DOHH2 (cell line): ENCODE results near the gene RAPGEF1.

Experiments used
- H3F3A ChIP-seq: fragments of 200-600 bp; sonication (generic), shearing (Covaris generic); 2 replicates; pipeline ENCODE4 v1.6.0; 2016; ENCODE audit warnings: antibody characterized with exemption, mild to moderate bottlenecking; ENCODE audit not compliant: control insufficient read depth, insufficient read depth
- H3K27ac ChIP-seq: fragments of 200-600 bp; sonication (generic); 2 replicates; pipeline ENCODE4 v1.5.1; 2014; ENCODE audit warnings: low read depth, mild to moderate bottlenecking, low read length, moderate library complexity
- H3K27me3 ChIP-seq: fragments of 200-600 bp; sonication (generic); 2 replicates; pipeline ENCODE4 v1.6.1; 2014; ENCODE audit warnings: mild to moderate bottlenecking, low read length, mixed read lengths; ENCODE audit not compliant: control insufficient read depth
- H3K36me3 ChIP-seq: fragments of 200-600 bp; sonication (generic); 2 replicates; pipeline ENCODE4 v1.6.1; 2014; ENCODE audit warnings: mild to moderate bottlenecking, low read length, moderate library complexity, mixed read lengths; ENCODE audit not compliant: control insufficient read depth
- H3K4me1 ChIP-seq: fragments of 200-600 bp; sonication (generic); 2 replicates; pipeline ENCODE4 v1.6.1; 2014; ENCODE audit warnings: mild to moderate bottlenecking, low read length, mixed read lengths; ENCODE audit not compliant: control insufficient read depth
- H3K4me2 ChIP-seq: fragments of 200-600 bp; sonication (generic); 2 replicates; pipeline ENCODE4 v1.6.0; 2014; ENCODE audit warnings: mild to moderate bottlenecking, low read length, moderate library complexity
- H3K4me3 ChIP-seq: fragments of 200-600 bp; sonication (generic); 2 replicates; pipeline ENCODE4 v1.5.1; 2014; ENCODE audit warnings: mild to moderate bottlenecking, low read length, mixed read lengths
- H3K79me2 ChIP-seq: fragments of 200-600 bp; sonication (generic); 2 replicates; pipeline ENCODE4 v1.6.1; 2014; ENCODE audit warnings: mild to moderate bottlenecking, low read length, mixed read lengths; ENCODE audit not compliant: control insufficient read depth
- H3K9me2 ChIP-seq: fragments of 200-600 bp; sonication (generic); replicated peaks from 2 replicates; pipeline ENCODE4 v1.6.1; 2014; ENCODE audit warnings: mild to moderate bottlenecking, low read length, mixed read lengths; ENCODE audit not compliant: control insufficient read depth
- H3K9me3 ChIP-seq: fragments of 200-600 bp; sonication (generic); 2 replicates; pipeline ENCODE4 v1.6.1; 2014; ENCODE audit warnings: antibody characterized with exemption, low read length, mixed read lengths; ENCODE audit not compliant: control insufficient read depth, insufficient read depth
- H4K20me1 ChIP-seq: fragments of 200-600 bp; sonication (generic); 2 replicates; pipeline ENCODE4 v1.6.0; 2014; ENCODE audit warnings: low read depth, mild to moderate bottlenecking, antibody characterized with exemption, low read length, moderate library complexity; ENCODE audit not compliant: control insufficient read depth, insufficient read depth
- EZH2phosphoT487 ChIP-seq: fragments of 200-600 bp; sonication (generic); IDR thresholded peaks from 2 replicates; pipeline ENCODE4 v1.6.1; 2017; ENCODE audit warnings: borderline replicate concordance, mild to moderate bottlenecking, antibody characterized with exemption, low read length, moderate library complexity, mixed read lengths
- TF ChIP-seq, protein P1 (sequence below): fragments of 200-600 bp; sonication (generic); IDR thresholded peaks from one replicate; pipeline ENCODE4 v1.5.1; 2014; ENCODE audit warnings: antibody characterized with exemption, mild to moderate bottlenecking, low read depth, low read length; ENCODE audit not compliant: poor library complexity, severe bottlenecking

RAPGEF1 gene

GRCh38 chr9:131706608-131706970 lies 33.3 kb downstream of the RAPGEF1 start:
- Histone ChIP-seq H3K9me3 (no peaks in the 10 kb centered on the region), H4K20me1 (peaks cover 35% of the 10 kb centered on the region), H3F3A (no peaks in the 10 kb centered on the region), H3K27ac (no peak overlapping the region), H3K4me1 (peaks cover 92% of the 10 kb centered on the region), H3K4me3 (no peak overlapping the region), H3K27me3 (no peaks in the 10 kb centered on the region), H3K9me2 (no peaks in the 10 kb centered on the region), H3K36me3 (peaks cover 12% of the 10 kb centered on the region), H3K79me2 (peaks cover 100% of the 10 kb centered on the region), H3K4me2 (no peak overlapping the region)
- TF ChIP-seq, protein P1, sequence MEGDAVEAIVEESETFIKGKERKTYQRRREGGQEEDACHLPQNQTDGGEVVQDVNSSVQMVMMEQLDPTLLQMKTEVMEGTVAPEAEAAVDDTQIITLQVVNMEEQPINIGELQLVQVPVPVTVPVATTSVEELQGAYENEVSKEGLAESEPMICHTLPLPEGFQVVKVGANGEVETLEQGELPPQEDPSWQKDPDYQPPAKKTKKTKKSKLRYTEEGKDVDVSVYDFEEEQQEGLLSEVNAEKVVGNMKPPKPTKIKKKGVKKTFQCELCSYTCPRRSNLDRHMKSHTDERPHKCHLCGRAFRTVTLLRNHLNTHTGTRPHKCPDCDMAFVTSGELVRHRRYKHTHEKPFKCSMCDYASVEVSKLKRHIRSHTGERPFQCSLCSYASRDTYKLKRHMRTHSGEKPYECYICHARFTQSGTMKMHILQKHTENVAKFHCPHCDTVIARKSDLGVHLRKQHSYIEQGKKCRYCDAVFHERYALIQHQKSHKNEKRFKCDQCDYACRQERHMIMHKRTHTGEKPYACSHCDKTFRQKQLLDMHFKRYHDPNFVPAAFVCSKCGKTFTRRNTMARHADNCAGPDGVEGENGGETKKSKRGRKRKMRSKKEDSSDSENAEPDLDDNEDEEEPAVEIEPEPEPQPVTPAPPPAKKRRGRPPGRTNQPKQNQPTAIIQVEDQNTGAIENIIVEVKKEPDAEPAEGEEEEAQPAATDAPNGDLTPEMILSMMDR: no peak
- no peak for TF ChIP-seq EZH2phosphoT487

- peaks cover 93% of the 10 kb centered on the region for H3K4me1 ChIP-seq
- no peak overlapping the region for H3K4me3 ChIP-seq
- TF ChIP-seq, protein P1: no peak
- no peak for TF ChIP-seq EZH2phosphoT487
- no peaks in the 10 kb centered on the region for H3F3A ChIP-seq
- no peaks in the 10 kb centered on the region for H3K9me3 ChIP-seq
- peaks cover 100% of the 10 kb centered on the region for H3K79me2 ChIP-seq
- no peaks in the 10 kb centered on the region for H3K27me3 ChIP-seq
- H4K20me1 ChIP-seq: peaks cover 44% of the 10 kb centered on the region
- H3K9me2 ChIP-seq: no peaks in the 10 kb centered on the region
- peak overlapping the region; percentile 20; the same call in 1 of the 2 replicates for H3K4me2 ChIP-seq
- no peak overlapping the region for H3K27ac ChIP-seq
- peaks cover 17% of the 10 kb centered on the region for H3K36me3 ChIP-seq
Measured at GRCh38 chr9:131704988-131705387, 34.9 kb downstream of the RAPGEF1 start.

DNA sequence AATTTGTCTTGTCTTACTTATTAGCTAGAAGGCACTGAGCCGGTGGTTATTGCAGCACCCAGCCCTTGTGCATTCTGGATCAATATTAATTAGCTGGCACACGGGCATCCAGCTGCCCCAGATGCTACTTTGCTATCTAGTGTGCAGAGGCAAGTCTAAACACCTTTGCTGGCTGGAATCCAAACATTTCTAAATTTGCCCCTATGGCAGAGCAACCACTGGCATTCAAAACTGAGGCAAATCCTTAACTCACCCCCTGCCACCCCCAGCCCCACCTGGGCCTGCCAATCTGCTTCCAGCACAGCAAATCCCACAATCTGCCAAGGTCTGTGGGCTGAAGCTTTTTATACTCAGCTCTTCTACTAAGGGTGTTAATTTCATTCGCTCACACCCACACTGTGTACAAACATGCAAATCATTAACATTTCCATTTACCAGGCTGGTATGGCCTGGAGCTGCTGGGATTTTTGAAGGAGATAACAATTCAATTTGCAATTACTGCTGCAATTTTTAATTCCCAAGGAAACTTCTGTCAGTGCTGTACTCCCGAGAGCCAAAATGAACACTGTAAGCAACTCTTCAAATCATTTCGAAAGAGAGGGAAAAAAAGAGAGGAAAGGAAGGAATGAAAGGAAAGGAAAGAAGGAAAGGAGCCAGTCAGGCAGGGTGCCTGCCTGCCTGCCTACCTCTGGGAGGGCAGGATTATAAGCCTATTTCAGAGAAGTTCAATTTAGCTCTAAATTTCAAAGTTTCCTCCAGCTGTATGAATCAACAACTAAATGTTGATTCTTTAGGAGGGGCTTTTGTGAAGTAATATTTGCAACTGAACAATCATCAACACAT lies 35.5 kb downstream of the RAPGEF1 start:
- Histone ChIP-seq H3K9me2 (no peaks in the 10 kb centered on the region), H3K27me3 (no peaks in the 10 kb centered on the region), H3K79me2 (peaks cover 100% of the 10 kb centered on the region), H3K27ac (no peak overlapping the region), H4K20me1 (peaks cover 44% of the 10 kb centered on the region), H3K4me2 (no peak overlapping the region; the same call in 1 of the 2 replicates), H3K4me3 (no peak overlapping the region), H3K4me1 (peaks cover 93% of the 10 kb centered on the region), H3K9me3 (no peaks in the 10 kb centered on the region), H3F3A (no peaks in the 10 kb centered on the region), H3K36me3 (peaks cover 14% of the 10 kb centered on the region)
- TF ChIP-seq, protein P1: no peak
- TF ChIP-seq EZH2phosphoT487: no peak
